ENCODE data around the gene ATP6V1G3.

The ATP6V1G3 gene

GRCh38 chr1:198517623-198518199 is 22.8 kb downstream of the ATP6V1G3 start:
- H3K27me3 Mint-ChIP-seq: no peaks in the 10 kb centered on the region
- H3K27ac Mint-ChIP-seq (ENCODE audit: low read depth): no peak overlapping the region
- peaks cover 78% of the 10 kb centered on the region for H3K4me1 Mint-ChIP-seq
- peak overlapping the region; percentile 49 for H3K4me3 Mint-ChIP-seq
- DNase-seq (ENCODE audit: low spot score in 2 of 2): no peak
- ATAC-seq (replicated peaks; ENCODE audit: extremely low read depth, poor library complexity, severe bottlenecking): no peak
- H3K9me3 Mint-ChIP-seq: no peaks in the 10 kb centered on the region
- H3K36me3 Mint-ChIP-seq (ENCODE audit: insufficient read depth): peaks cover 6% of the 10 kb centered on the region

GRCh38 chr1:198500096-198500495 is 40.4 kb downstream of the ATP6V1G3 start:
- Mint-ChIP-seq H3K36me3 (ENCODE audit: insufficient read depth) (no peaks in the 10 kb centered on the region), H3K4me1 (peaks cover 15% of the 10 kb centered on the region), H3K27ac (ENCODE audit: low read depth) (no peak overlapping the region), H3K9me3 (peaks cover 13% of the 10 kb centered on the region), H3K27me3 (no peaks in the 10 kb centered on the region), H3K4me3 (no peak overlapping the region)
- DNase-seq (ENCODE audit: low spot score in 2 of 2) (no peak), ATAC-seq (replicated peaks; ENCODE audit: extremely low read depth, poor library complexity, severe bottlenecking) (no peak)

GRCh38 chr1:198499588-198499987 is 40.9 kb downstream of the ATP6V1G3 start:
- H3K27ac Mint-ChIP-seq (ENCODE audit: low read depth): no peak overlapping the region
- no peak for DNase-seq (ENCODE audit: low spot score in 2 of 2)

DNA sequence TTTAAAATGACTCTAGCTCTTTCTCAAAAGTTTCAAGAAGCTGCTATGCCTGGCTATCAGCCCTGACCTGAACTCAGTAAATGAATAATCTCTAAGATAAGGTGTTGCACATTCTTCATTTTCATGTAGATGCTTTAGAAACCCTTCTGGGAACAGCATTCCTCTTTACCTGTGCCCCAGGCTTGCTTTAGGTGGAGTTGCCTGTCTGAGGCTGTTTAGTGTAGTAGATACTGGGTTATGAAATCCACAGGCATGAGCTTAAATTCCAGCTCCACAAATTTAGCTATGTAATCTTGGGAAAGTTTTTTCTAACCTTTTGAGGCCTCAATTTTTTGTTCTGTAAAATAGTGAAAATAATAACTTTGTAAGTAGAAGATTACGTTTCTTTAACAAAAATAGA is 41.6 kb downstream of the ATP6V1G3 start:
- Mint-ChIP-seq H3K9me3 (peaks cover 13% of the 10 kb centered on the region), H3K27ac (ENCODE audit: low read depth) (no peak overlapping the region), H3K27me3 (no peaks in the 10 kb centered on the region), H3K4me3 (no peak overlapping the region), H3K36me3 (ENCODE audit: insufficient read depth) (no peaks in the 10 kb centered on the region), H3K4me1 (peaks cover 16% of the 10 kb centered on the region)
- no peak for ATAC-seq (replicated peaks; ENCODE audit: extremely low read depth, poor library complexity, severe bottlenecking)
- DNase-seq (ENCODE audit: low spot score in 2 of 2): no peak

More at GRCh38 chr1:198499588-198499987, 40.9 kb downstream of the ATP6V1G3 start:
- no peak for ATAC-seq (replicated peaks; ENCODE audit: extremely low read depth, poor library complexity, severe bottlenecking)
- H3K27me3 Mint-ChIP-seq: no peaks in the 10 kb centered on the region
- H3K36me3 Mint-ChIP-seq (ENCODE audit: insufficient read depth): no peaks in the 10 kb centered on the region
- H3K9me3 Mint-ChIP-seq: peaks cover 13% of the 10 kb centered on the region
- no peak overlapping the region for H3K4me3 Mint-ChIP-seq
- H3K4me1 Mint-ChIP-seq: peaks cover 16% of the 10 kb centered on the region

GRCh38 chr1:198498103-198498385 is 42.4 kb downstream of the ATP6V1G3 start:
- H3K27ac Mint-ChIP-seq (ENCODE audit: low read depth): no peak overlapping the region
- H3K36me3 Mint-ChIP-seq (ENCODE audit: insufficient read depth): no peaks in the 10 kb centered on the region
- DNase-seq (ENCODE audit: low spot score in 2 of 2): no peak
- no peak for ATAC-seq (replicated peaks; ENCODE audit: extremely low read depth, poor library complexity, severe bottlenecking)
- H3K27me3 Mint-ChIP-seq: no peaks in the 10 kb centered on the region
- peaks cover 16% of the 10 kb centered on the region for H3K4me1 Mint-ChIP-seq
- H3K9me3 Mint-ChIP-seq: peaks cover 7% of the 10 kb centered on the region
- H3K4me3 Mint-ChIP-seq: no peak overlapping the region

DNA sequence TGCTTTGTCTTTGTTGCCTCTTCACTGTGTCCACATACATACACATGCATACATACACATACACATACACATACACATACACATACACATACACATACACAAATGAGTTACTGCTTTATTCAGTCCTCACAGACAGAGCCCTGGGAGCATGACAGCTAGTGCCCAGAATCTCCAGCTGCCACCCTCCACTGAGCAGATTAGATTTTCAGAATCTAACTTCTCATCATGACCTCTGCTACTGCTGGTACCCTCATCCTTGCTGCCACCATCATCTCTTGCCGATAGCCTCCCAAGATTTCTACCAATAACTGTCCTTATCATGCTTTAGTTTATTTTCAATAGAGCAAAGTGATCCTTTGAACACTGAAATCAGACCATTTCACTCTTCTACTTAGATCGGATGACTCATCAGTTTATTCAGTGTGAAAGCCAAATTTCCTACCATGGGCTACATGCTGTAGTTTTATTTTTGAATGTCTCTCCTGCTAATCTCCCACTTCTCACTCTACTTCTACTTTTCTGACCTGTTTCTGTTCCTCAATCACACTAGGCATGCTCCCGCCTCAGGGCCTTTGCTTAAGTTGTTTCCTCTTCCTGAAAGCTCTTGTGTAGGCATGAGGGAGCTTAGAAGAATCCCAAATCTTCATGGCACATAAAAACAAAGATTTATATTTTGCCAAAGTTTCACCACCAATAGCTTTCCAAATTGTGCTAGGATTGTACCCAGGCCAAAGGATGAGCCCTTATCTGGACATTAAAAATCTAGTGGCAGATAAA is 43.0 kb downstream of the ATP6V1G3 start:
- no peak overlapping the region for H3K4me3 Mint-ChIP-seq
- no peak overlapping the region for H3K27ac Mint-ChIP-seq (ENCODE audit: low read depth)
- no peak for DNase-seq (ENCODE audit: low spot score in 2 of 2)

GRCh38 chr1:198496216-198497143 is 44.0 kb downstream of the ATP6V1G3 start:
- Mint-ChIP-seq H3K4me1 (peaks cover 16% of the 10 kb centered on the region), H3K4me3 (no peak overlapping the region), H3K36me3 (ENCODE audit: insufficient read depth) (no peaks in the 10 kb centered on the region), H3K9me3 (peaks cover 5% of the 10 kb centered on the region), H3K27me3 (no peaks in the 10 kb centered on the region), H3K27ac (ENCODE audit: low read depth) (no peak overlapping the region)
- ATAC-seq (replicated peaks; ENCODE audit: extremely low read depth, poor library complexity, severe bottlenecking) (no peak), DNase-seq (ENCODE audit: low spot score in 2 of 2) (no peak)

More for the DNA sequence above, 43.0 kb downstream of the ATP6V1G3 start:
- Mint-ChIP-seq H3K36me3 (ENCODE audit: insufficient read depth) (no peaks in the 10 kb centered on the region), H3K9me3 (peaks cover 5% of the 10 kb centered on the region), H3K27me3 (no peaks in the 10 kb centered on the region), H3K4me1 (peaks cover 16% of the 10 kb centered on the region)
- peak; percentile 36 for ATAC-seq (replicated peaks; ENCODE audit: extremely low read depth, poor library complexity, severe bottlenecking)

GRCh38 chr1:198495631-198496030 is 44.8 kb downstream of the ATP6V1G3 start:
- H3K27ac Mint-ChIP-seq (ENCODE audit: low read depth): no peak overlapping the region
- no peak overlapping the region for H3K4me3 Mint-ChIP-seq
- no peaks in the 10 kb centered on the region for H3K27me3 Mint-ChIP-seq
- DNase-seq (ENCODE audit: low spot score in 2 of 2) (no peak), ATAC-seq (replicated peaks; ENCODE audit: extremely low read depth, poor library complexity, severe bottlenecking) (no peak)
- H3K36me3 Mint-ChIP-seq (ENCODE audit: insufficient read depth): no peaks in the 10 kb centered on the region
- peaks cover 16% of the 10 kb centered on the region for H3K4me1 Mint-ChIP-seq
- peaks cover 5% of the 10 kb centered on the region for H3K9me3 Mint-ChIP-seq

- no peak overlapping the region for H3K27ac Mint-ChIP-seq (ENCODE audit: low read depth)
- ATAC-seq (replicated peaks; ENCODE audit: extremely low read depth, poor library complexity, severe bottlenecking) (no peak), DNase-seq (ENCODE audit: low spot score in 2 of 2) (no peak)
- H3K4me3 Mint-ChIP-seq: no peak overlapping the region
- no peaks in the 10 kb centered on the region for H3K36me3 Mint-ChIP-seq (ENCODE audit: insufficient read depth)
- H3K9me3 Mint-ChIP-seq: no peaks in the 10 kb centered on the region
- H3K4me1 Mint-ChIP-seq: peaks cover 16% of the 10 kb centered on the region
- no peaks in the 10 kb centered on the region for H3K27me3 Mint-ChIP-seq
These were observed 45.8 kb downstream of the ATP6V1G3 start for GRCh38 chr1:198494658-198495103.

DNA sequence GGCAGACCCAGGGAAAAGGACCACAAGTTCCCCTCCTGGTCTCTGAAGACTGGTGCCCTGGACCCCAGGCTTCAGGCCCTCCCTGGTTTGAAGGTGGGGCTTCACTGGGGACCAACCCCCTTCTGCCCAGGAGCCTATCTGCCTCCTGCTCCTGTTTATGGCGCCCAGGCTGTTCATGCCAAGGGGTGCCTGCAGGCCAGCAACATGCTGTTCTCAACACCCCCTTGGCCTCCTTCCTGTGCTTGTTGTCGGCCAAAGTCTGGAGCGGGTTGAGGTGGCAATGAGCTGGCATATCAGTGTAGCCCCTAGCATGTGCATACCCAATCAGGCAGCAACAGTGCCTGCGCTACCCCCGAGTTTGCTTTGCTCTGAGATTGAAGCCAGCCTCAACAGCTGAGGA is 46.3 kb downstream of the ATP6V1G3 start:
- DNase-seq (ENCODE audit: low spot score in 2 of 2) (no peak), ATAC-seq (replicated peaks; ENCODE audit: extremely low read depth, poor library complexity, severe bottlenecking) (no peak)
- Mint-ChIP-seq H3K4me1 (peaks cover 16% of the 10 kb centered on the region), H3K27ac (ENCODE audit: low read depth) (no peak overlapping the region), H3K4me3 (no peak overlapping the region), H3K9me3 (no peaks in the 10 kb centered on the region), H3K36me3 (ENCODE audit: insufficient read depth) (no peaks in the 10 kb centered on the region), H3K27me3 (no peaks in the 10 kb centered on the region)

- H3K4me1 Mint-ChIP-seq: peaks cover 16% of the 10 kb centered on the region
- H3K27ac Mint-ChIP-seq (ENCODE audit: low read depth): no peak overlapping the region
- no peaks in the 10 kb centered on the region for H3K36me3 Mint-ChIP-seq (ENCODE audit: insufficient read depth)
- DNase-seq (ENCODE audit: low spot score in 2 of 2): no peak
- no peaks in the 10 kb centered on the region for H3K9me3 Mint-ChIP-seq
- no peak for ATAC-seq (replicated peaks; ENCODE audit: extremely low read depth, poor library complexity, severe bottlenecking)
- no peaks in the 10 kb centered on the region for H3K27me3 Mint-ChIP-seq
- H3K4me3 Mint-ChIP-seq: no peak overlapping the region
These were observed 47.2 kb downstream of the ATP6V1G3 start for GRCh38 chr1:198493329-198493728.

DNA sequence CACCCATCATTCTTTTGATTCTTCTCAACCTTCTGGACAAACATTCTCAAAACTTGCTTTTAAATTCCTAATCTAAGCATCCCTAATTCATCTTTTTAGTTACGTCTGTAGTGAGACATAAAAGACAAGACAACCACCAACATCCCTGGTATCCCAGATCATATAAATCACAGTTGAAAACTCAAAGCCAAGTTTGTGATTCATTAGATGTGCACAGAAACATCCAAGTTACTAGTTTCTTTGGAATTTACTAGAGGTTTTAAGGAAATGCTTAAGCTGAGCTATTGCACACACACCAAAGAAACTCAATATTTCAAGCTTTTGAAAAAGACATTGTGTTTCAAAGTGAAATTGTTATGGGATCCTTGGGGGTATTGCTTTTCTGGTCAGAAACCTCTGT is 47.6 kb downstream of the ATP6V1G3 start:
- ATAC-seq (replicated peaks; ENCODE audit: extremely low read depth, poor library complexity, severe bottlenecking): no peak
- Mint-ChIP-seq H3K36me3 (ENCODE audit: insufficient read depth) (no peaks in the 10 kb centered on the region), H3K27ac (ENCODE audit: low read depth) (no peak overlapping the region), H3K4me3 (no peak overlapping the region), H3K27me3 (no peaks in the 10 kb centered on the region), H3K9me3 (no peaks in the 10 kb centered on the region), H3K4me1 (peaks cover 15% of the 10 kb centered on the region)
- no peak for DNase-seq (ENCODE audit: low spot score in 2 of 2)
